Immature natural killer cell (primary cell): Measurements from ENCODE around the gene COL23A1. TPM values are rescaled to one million over a fixed set of nuclear protein-coding genes. Genes with fewer than 3 reads are reported as not detected.

ENCODE experiments used
- DNase-seq, 3 donors: peaks; one replicate each; pipeline ENCODE4 v3.0.0; 2022; ENCODE audit warnings: mixed read lengths in 1 of 3
- H3K27ac Mint-ChIP-seq, 6 donors: one replicate each; pipeline ENCODE4 v1.8.0; 2020; ENCODE audit warnings: mixed read lengths in 6 of 6, mild to moderate bottlenecking in 5 of 6, inconsistent platforms in 4 of 6, moderate library complexity in 3 of 6
- H3K27me3 Mint-ChIP-seq, 3 donors: one replicate each; pipeline ENCODE4 v1.8.0; 2020 to 2021; ENCODE audit warnings: low read depth in 3 of 3, mild to moderate bottlenecking in 3 of 3, mixed read lengths in 3 of 3, moderate library complexity in 3 of 3, inconsistent platforms in 1 of 3
- H3K36me3 Mint-ChIP-seq, 3 donors: one replicate each; pipeline ENCODE4 v1.8.0; 2020; ENCODE audit warnings: mixed read lengths in 3 of 3, inconsistent platforms in 2 of 3, mild to moderate bottlenecking in 2 of 3
- H3K4me1 Mint-ChIP-seq, 2 donors: one replicate each; pipeline ENCODE4 v1.8.0; 2020; ENCODE audit warnings: inconsistent platforms in 2 of 2, mild to moderate bottlenecking in 2 of 2, mixed read lengths in 2 of 2, moderate library complexity in 1 of 2
- H3K4me3 Mint-ChIP-seq, 5 donors: one replicate each; pipeline ENCODE4 v1.8.0; 2020; ENCODE audit warnings: mild to moderate bottlenecking in 5 of 5, mixed read lengths in 5 of 5, inconsistent platforms in 3 of 5, moderate library complexity in 3 of 5
- H3K9me3 Mint-ChIP-seq, 6 donors: one replicate each; pipeline ENCODE4 v1.8.0; 2020; ENCODE audit warnings: mild to moderate bottlenecking in 6 of 6, mixed read lengths in 6 of 6, inconsistent platforms in 4 of 6, moderate library complexity in 3 of 6
- polyA plus RNA-seq, 3 donors: library from polyadenylated mRNA; unstranded; fragments of 300-500 nt; fragmentation: Illumina TruSeq; gene quantifications; one replicate each; pipeline ENCODE4 v1.2.3, GENCODE V29; 2021

COL23A1 gene
- polyA plus RNA-seq, 3 donors from 2014 or later: 0.40 to 0.78 TPM; not detected in 1

GRCh38 chr5:178359738-178360137, 230.5 kb downstream of the COL23A1 start:
- DNase-seq: no peak

GRCh38 chr5:178357678-178358077, 232.5 kb downstream of the COL23A1 start:
- no peak overlapping the region for H3K4me3 Mint-ChIP-seq
- H3K4me1 Mint-ChIP-seq: peaks cover 0 to 17% of the 10 kb centered on the region in 2 donors
- H3K36me3 Mint-ChIP-seq: no peaks in the 10 kb centered on the region
- H3K9me3 Mint-ChIP-seq: no peaks in the 10 kb centered on the region
- H3K27ac Mint-ChIP-seq: no peak overlapping the region
- no peak for DNase-seq
- H3K27me3 Mint-ChIP-seq: peaks cover 2 to 8% (median 2%) of the 10 kb centered on the region in 3 donors

More at GRCh38 chr5:178359738-178360137, 230.5 kb downstream of the COL23A1 start:
- no peaks in the 10 kb centered on the region for H3K36me3 Mint-ChIP-seq
- H3K9me3 Mint-ChIP-seq: no peaks in the 10 kb centered on the region
- no peak overlapping the region for H3K4me3 Mint-ChIP-seq
- H3K27ac Mint-ChIP-seq: no peak overlapping the region
- H3K4me1 Mint-ChIP-seq: peaks cover 3 to 28% of the 10 kb centered on the region in 2 donors
- peaks cover 2 to 6% (median 2%) of the 10 kb centered on the region in 3 donors for H3K27me3 Mint-ChIP-seq

DNA sequence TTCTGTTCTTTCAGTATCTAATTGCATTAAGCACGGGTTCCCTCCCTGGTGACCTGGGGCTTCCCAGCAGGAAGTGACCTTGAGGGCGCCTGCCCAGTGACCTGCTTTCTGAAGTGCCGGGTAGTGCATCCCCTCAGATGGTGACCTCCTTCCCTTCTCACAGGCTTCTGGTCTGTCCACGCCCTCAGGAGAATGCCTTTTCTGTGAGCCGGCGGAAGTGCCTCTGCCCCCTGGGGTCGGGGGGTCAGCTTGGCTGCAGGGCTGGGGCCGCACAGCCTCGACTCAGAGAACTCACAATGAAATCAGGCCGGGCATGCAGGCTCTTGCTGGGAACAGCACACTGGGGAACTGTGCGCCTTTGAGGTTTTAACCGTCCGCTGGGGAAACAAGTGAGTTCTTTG, 233.1 kb downstream of the COL23A1 start:
- H3K27ac Mint-ChIP-seq: no peak overlapping the region
- no peak for DNase-seq
- H3K36me3 Mint-ChIP-seq: no peaks in the 10 kb centered on the region
- H3K4me1 Mint-ChIP-seq: peaks cover 0 to 17% of the 10 kb centered on the region in 2 donors
- peak overlapping the region in 1 of 5 donors; percentile 30 for H3K4me3 Mint-ChIP-seq
- H3K9me3 Mint-ChIP-seq: no peaks in the 10 kb centered on the region
- H3K27me3 Mint-ChIP-seq: peaks cover 2 to 8% (median 2%) of the 10 kb centered on the region in 3 donors

GRCh38 chr5:178356431-178356872, 233.7 kb downstream of the COL23A1 start:
- H3K27ac Mint-ChIP-seq: no peak overlapping the region
- H3K4me1 Mint-ChIP-seq: peaks cover 0 to 17% of the 10 kb centered on the region in 2 donors
- H3K4me3 Mint-ChIP-seq: peak overlapping the region in 2 of 5 donors; percentile 11 to 69
- peaks cover 2 to 8% (median 2%) of the 10 kb centered on the region in 3 donors for H3K27me3 Mint-ChIP-seq
- DNase-seq: no peak
- H3K36me3 Mint-ChIP-seq: no peaks in the 10 kb centered on the region
- no peaks in the 10 kb centered on the region for H3K9me3 Mint-ChIP-seq

DNA sequence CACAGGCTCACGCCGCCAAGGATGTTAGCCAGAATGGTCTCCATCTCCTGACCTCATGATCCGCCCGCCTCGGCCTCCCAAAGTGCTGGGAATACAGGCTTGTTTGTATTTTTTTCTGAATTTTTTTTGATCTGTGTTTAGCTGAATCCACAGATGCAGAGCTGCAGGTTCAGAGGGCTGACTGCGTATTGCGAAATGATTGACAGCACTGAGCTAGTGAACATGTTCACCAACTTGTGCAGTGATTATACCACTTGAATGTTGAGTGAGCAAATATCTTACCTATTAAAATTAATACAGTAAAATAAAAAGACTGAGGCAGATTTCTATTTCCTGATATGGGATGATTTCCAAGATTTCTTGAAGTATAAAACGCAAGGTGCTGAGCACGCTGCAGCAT, 234.5 kb downstream of the COL23A1 start:
- no peak overlapping the region for H3K4me3 Mint-ChIP-seq
- H3K27me3 Mint-ChIP-seq: peaks cover 0 to 8% (median 3%) of the 10 kb centered on the region in 3 donors
- H3K9me3 Mint-ChIP-seq: no peaks in the 10 kb centered on the region
- DNase-seq: no peak
- no peaks in the 10 kb centered on the region for H3K36me3 Mint-ChIP-seq
- H3K4me1 Mint-ChIP-seq: peaks cover 0 to 17% of the 10 kb centered on the region in 2 donors
- no peak overlapping the region for H3K27ac Mint-ChIP-seq

DNA sequence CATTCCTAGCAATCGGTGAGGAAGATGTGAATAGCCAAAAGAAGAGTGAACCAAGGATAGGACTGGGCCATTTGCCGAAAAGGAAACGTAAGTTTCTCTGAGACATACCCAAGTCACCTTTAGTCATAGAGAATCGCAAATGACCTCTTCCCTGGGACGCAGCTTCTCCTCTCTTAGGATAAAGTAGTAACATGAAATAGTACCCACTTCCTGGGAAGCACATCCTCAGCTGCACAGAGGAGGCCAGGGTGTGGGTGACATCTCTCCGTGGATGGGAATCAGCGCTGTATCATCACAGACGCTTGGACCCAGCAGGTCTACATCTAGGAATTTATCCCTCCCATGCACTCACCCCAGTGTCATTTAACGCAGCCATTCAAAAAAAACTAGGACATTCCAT, 236.7 kb downstream of the COL23A1 start:
- Mint-ChIP-seq H3K4me3 (no peak overlapping the region), H3K36me3 (no peaks in the 10 kb centered on the region), H3K27me3 (peaks cover 3 to 6% (median 4%) of the 10 kb centered on the region in 3 donors), H3K27ac (no peak overlapping the region), H3K4me1 (peaks cover 0 to 17% of the 10 kb centered on the region in 2 donors), H3K9me3 (no peaks in the 10 kb centered on the region)
- DNase-seq: no peak

DNA sequence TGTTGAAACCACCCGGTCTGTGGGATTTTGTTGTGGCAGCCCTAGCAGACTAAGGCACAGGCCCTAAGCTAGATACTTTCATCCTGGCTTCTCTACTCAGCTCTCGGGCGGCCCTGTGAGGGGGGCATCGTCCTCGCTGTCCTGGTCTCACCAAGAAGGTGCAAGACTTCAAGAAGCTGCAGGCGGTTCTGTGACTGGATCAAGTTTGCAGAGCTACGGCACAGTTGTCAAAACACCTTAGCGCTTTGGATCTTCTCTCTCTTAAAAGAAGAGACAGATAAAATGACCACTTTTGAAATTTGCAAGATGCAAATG, 238.2 kb downstream of the COL23A1 start:
- H3K9me3 Mint-ChIP-seq: no peaks in the 10 kb centered on the region
- H3K27me3 Mint-ChIP-seq: peaks cover 3 to 5% (median 4%) of the 10 kb centered on the region in 3 donors
- H3K27ac Mint-ChIP-seq: no peak overlapping the region
- no peak overlapping the region for H3K4me3 Mint-ChIP-seq
- H3K36me3 Mint-ChIP-seq: no peaks in the 10 kb centered on the region
- DNase-seq: no peak
- peaks cover 0 to 12% of the 10 kb centered on the region in 2 donors for H3K4me1 Mint-ChIP-seq

- no peak for DNase-seq
- no peak overlapping the region for H3K27ac Mint-ChIP-seq
- H3K4me1 Mint-ChIP-seq: peaks cover 0 to 7% of the 10 kb centered on the region in 2 donors
- peaks cover 3 to 8% (median 5%) of the 10 kb centered on the region in 3 donors for H3K27me3 Mint-ChIP-seq
- no peaks in the 10 kb centered on the region for H3K9me3 Mint-ChIP-seq
- H3K36me3 Mint-ChIP-seq: no peaks in the 10 kb centered on the region
- no peak overlapping the region for H3K4me3 Mint-ChIP-seq
Observed at GRCh38 chr5:178351221-178352034, 238.8 kb downstream of the COL23A1 start.

DNA sequence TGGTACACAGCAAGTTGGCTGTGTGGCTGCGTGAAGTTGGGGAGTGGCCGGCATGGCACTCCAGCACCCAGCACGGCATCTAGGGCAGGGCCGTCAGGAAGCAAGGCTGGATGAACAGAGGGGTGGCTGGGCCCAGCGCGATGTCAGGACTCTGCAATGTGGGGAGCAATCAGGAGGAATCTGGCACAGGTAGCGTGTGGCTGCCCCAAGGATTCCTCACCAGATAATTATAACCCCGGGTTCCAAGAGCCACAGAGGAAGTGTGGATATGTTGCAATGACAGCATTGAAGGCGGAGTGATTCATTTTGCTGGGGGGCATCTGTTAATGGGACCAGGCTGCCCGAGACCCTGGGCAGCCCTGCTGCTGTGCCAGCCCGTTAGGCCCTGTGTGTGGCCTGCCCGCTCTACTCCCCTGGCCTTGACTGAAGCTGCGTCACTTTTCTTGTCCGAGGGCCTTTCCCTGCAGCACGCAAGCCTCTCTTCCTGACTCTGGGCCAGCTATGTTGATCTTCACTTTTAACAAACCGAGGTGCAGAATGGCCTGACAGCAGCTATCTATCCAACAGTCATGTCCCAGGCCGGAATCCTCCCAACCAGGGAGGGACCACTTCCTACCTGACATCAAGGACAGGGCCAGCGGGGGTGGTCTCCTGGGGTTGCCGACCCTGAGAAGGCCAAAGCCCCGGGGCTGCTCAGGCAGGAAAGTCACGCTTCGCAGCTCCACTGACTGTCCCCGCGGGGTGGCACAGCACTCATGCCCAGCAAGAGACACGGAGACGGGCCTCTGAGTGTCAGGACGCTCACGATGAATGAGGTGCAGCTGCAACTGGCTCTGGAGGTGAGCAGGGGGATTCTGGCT, 239.6 kb downstream of the COL23A1 start:
- no peak for DNase-seq
- H3K27ac Mint-ChIP-seq: no peak overlapping the region
- no peaks in the 10 kb centered on the region for H3K4me1 Mint-ChIP-seq
- no peaks in the 10 kb centered on the region for H3K36me3 Mint-ChIP-seq
- no peak overlapping the region for H3K4me3 Mint-ChIP-seq
- peaks cover 2 to 8% (median 2%) of the 10 kb centered on the region in 3 donors for H3K27me3 Mint-ChIP-seq
- H3K9me3 Mint-ChIP-seq: no peaks in the 10 kb centered on the region

DNA sequence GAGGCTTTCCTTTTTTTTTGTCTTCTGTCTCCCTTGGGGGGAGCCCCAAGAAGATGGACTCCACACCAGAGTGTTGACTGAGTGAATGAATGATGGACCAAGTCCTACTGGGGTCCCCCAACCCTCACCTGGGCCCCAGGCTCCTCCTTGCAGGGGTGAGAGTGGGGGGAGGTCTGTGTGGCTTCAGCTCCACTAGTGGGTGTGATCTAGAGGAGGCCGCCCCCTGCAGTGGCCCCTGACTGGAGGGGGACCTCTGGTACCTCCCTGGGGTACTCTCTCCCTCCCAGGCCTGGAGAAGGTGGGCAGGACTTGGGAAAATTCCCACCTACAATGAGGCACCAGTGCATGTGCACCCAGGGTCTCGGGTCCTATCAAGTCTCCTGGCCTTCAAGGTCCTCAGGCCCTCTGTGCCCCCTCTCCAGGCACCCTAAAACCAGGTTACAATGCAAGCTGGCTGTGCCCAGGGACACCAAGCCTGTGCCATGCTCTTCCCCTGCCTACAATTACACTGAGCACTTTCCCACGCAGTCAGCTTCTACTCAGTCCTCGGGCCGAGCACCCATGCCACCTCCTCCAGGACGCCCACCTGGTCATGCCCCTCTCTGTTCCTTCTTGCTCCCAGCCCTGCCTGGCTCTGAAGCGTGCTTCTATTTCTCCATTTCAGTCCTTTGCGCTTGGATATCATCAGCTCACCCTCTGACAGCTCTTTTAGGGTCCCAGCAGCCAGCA, 240.4 kb downstream of the COL23A1 start:
- Mint-ChIP-seq H3K36me3 (no peaks in the 10 kb centered on the region), H3K4me1 (no peaks in the 10 kb centered on the region), H3K27ac (no peak overlapping the region), H3K27me3 (peaks cover 2 to 8% (median 2%) of the 10 kb centered on the region in 3 donors), H3K4me3 (no peak overlapping the region), H3K9me3 (no peaks in the 10 kb centered on the region)
- DNase-seq: no peak

GRCh38 chr5:178349075-178349511, 241.1 kb downstream of the COL23A1 start:
- Mint-ChIP-seq H3K27me3 (peaks cover 0 to 8% (median 2%) of the 10 kb centered on the region in 3 donors), H3K4me3 (no peak overlapping the region), H3K4me1 (no peaks in the 10 kb centered on the region), H3K9me3 (no peaks in the 10 kb centered on the region), H3K27ac (no peak overlapping the region), H3K36me3 (no peaks in the 10 kb centered on the region)
- DNase-seq: no peak

DNA sequence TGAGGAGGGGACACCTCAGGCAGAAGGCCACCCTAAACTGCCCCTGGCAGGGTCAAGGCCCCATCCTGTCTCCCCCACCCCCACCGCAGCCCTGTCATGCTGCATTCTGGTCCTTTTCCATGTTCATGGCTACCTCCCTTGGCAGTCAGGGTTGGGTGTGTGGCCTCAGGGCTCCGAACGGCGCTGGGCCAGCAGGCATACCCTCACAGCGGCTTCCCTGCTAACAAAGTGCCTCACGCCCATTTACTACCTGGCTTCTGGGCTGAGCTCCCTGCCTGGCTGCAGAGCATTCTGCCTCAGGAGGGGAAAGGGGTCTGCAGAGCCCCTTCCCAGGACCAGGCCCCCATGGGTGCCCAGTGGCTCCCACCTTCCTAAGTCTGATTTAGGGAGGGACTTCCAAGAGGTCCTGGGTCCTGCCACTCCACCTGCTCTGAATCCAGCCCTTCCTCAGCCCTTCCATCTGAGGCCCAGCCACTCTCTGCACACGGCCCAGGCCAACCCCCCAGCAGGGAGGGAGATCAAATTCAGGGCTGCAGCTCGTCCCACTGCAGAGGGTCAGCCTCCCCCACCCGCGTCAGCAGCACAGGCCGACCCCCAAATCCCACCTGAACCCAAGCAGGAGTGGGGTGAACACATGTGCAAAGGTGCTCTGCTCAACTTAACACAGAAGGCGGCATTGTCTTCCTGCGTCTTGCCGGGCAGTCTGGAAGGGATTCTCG, 241.7 kb downstream of the COL23A1 start:
- peaks cover 0 to 8% (median 2%) of the 10 kb centered on the region in 3 donors for H3K27me3 Mint-ChIP-seq
- H3K36me3 Mint-ChIP-seq: no peaks in the 10 kb centered on the region
- H3K4me1 Mint-ChIP-seq: no peaks in the 10 kb centered on the region
- no peak overlapping the region for H3K4me3 Mint-ChIP-seq
- DNase-seq: no peak
- H3K9me3 Mint-ChIP-seq: no peaks in the 10 kb centered on the region
- H3K27ac Mint-ChIP-seq: no peak overlapping the region

GRCh38 chr5:178347956-178348355, 242.2 kb downstream of the COL23A1 start:
- H3K4me1 Mint-ChIP-seq: no peaks in the 10 kb centered on the region
- H3K27ac Mint-ChIP-seq: no peak overlapping the region
- DNase-seq: no peak
- H3K36me3 Mint-ChIP-seq: no peaks in the 10 kb centered on the region
- H3K27me3 Mint-ChIP-seq: peaks cover 0 to 8% (median 2%) of the 10 kb centered on the region in 3 donors
- H3K9me3 Mint-ChIP-seq: no peaks in the 10 kb centered on the region
- no peak overlapping the region for H3K4me3 Mint-ChIP-seq
